Measurements from ENCODE around the gene MPPED1.

MPPED1 gene

GRCh38 chr22:43417555-43417954 lies 5.7 kb downstream of the MPPED1 start:
- TF ChIP-seq CTCF (conservative IDR thresholded peaks at IDR 0.05; ENCODE audit: control insufficient read depth, insufficient read depth, low read depth, low read length): no peak

GRCh38 chr22:43418079-43418825 lies 6.4 kb downstream of the MPPED1 start:
- no peak for TF ChIP-seq CTCF (conservative IDR thresholded peaks at IDR 0.05; ENCODE audit: control insufficient read depth, insufficient read depth, low read depth, low read length)
- no peak for DNase-seq (ENCODE audit: low read depth)

More at GRCh38 chr22:43417555-43417954, 5.7 kb downstream of the MPPED1 start:
- no peak for DNase-seq (ENCODE audit: low read depth)
- H3K4me3 ChIP-seq (ENCODE audit: control insufficient read depth, low read depth, low read length): no peak overlapping the region

GRCh38 chr22:43419371-43420080 lies 7.7 kb downstream of the MPPED1 start:
- TF ChIP-seq CTCF (conservative IDR thresholded peaks at IDR 0.05; ENCODE audit: control insufficient read depth, insufficient read depth, low read depth, low read length): no peak
- no peak overlapping the region for H3K4me3 ChIP-seq (ENCODE audit: control insufficient read depth, low read depth, low read length)
- no peak for DNase-seq (ENCODE audit: low read depth)

More at GRCh38 chr22:43418079-43418825, 6.4 kb downstream of the MPPED1 start:
- no peak overlapping the region for H3K4me3 ChIP-seq (ENCODE audit: control insufficient read depth, low read depth, low read length)

GRCh38 chr22:43421046-43421665 lies 9.3 kb downstream of the MPPED1 start:
- TF ChIP-seq CTCF (conservative IDR thresholded peaks at IDR 0.05; ENCODE audit: control insufficient read depth, insufficient read depth, low read depth, low read length): no peak
- H3K4me3 ChIP-seq (ENCODE audit: control insufficient read depth, low read depth, low read length): no peak overlapping the region
- DNase-seq (ENCODE audit: low read depth): no peak

GRCh38 chr22:43421914-43422615 lies 10.3 kb downstream of the MPPED1 start:
- no peak for DNase-seq (ENCODE audit: low read depth)
- no peak overlapping the region for H3K4me3 ChIP-seq (ENCODE audit: control insufficient read depth, low read depth, low read length)
- TF ChIP-seq CTCF (conservative IDR thresholded peaks at IDR 0.05; ENCODE audit: control insufficient read depth, insufficient read depth, low read depth, low read length): no peak

- no peak for DNase-seq (ENCODE audit: low read depth)
- no peak for TF ChIP-seq CTCF (conservative IDR thresholded peaks at IDR 0.05; ENCODE audit: control insufficient read depth, insufficient read depth, low read depth, low read length)
- H3K4me3 ChIP-seq (ENCODE audit: control insufficient read depth, low read depth, low read length): no peak overlapping the region
Measured at GRCh38 chr22:43423046-43423445, 11.2 kb downstream of the MPPED1 start.

Data from fibroblast of mammary gland (primary cell).